HG02852 (cell line): ENCODE results near the gene RASA1.
A peak's percentile ranks its signal among the peaks of the same experiment; 100 is the strongest.
"Not testable (repeated sequence)": the region's sequence is repeated elsewhere in the genome, so short reads cannot be mapped to it uniquely, and the experiment has no call there.

ENCODE experiments used
- ATAC-seq: cut with Tn5 transposase; IDR thresholded peaks from one replicate; pipeline ENCODE4 v1.9.1; 2021; ENCODE audit warnings: mild to moderate bottlenecking, moderate library complexity; ENCODE audit not compliant: unreplicated experiment

The RASA1 gene

GRCh38 chr5:87278590-87279100 is 11.0 kb downstream of the RASA1 start:
- no peak for ATAC-seq

- ATAC-seq = no peak
Measured at GRCh38 chr5:87282269-87282668, 14.6 kb downstream of the RASA1 start.

- not testable (repeated sequence) for ATAC-seq
Measured at GRCh38 chr5:87287266-87287665, 19.6 kb downstream of the RASA1 start.

- no peak for ATAC-seq
Measured at GRCh38 chr5:87298692-87299362, 31.1 kb downstream of the RASA1 start.

- ATAC-seq = no peak
Measured at GRCh38 chr5:87300176-87300575, 32.5 kb downstream of the RASA1 start.

GRCh38 chr5:87300744-87301143 is 33.1 kb downstream of the RASA1 start:
- no peak for ATAC-seq

- no peak for ATAC-seq
Measured at GRCh38 chr5:87302061-87302460, 34.4 kb downstream of the RASA1 start.

GRCh38 chr5:87303324-87303723 is 35.6 kb downstream of the RASA1 start:
- no peak for ATAC-seq

- not testable (repeated sequence) for ATAC-seq
Measured at GRCh38 chr5:87306090-87306489, 38.4 kb downstream of the RASA1 start.

GRCh38 chr5:87307796-87308423 is 40.2 kb downstream of the RASA1 start:
- ATAC-seq = peak; percentile 87

- ATAC-seq = no peak
Measured at GRCh38 chr5:87311405-87312279, 44.0 kb downstream of the RASA1 start.

GRCh38 chr5:87313216-87313615 is 45.5 kb downstream of the RASA1 start:
- no peak for ATAC-seq

- no peak for ATAC-seq
Measured at GRCh38 chr5:87319469-87319868, 51.8 kb downstream of the RASA1 start.

GRCh38 chr5:87321605-87322004 is 53.9 kb downstream of the RASA1 start:
- no peak for ATAC-seq

- ATAC-seq = no peak
Measured at GRCh38 chr5:87322381-87322780, 54.7 kb downstream of the RASA1 start.

- ATAC-seq = no peak
Measured at GRCh38 chr5:87327998-87328397, 60.3 kb downstream of the RASA1 start.

GRCh38 chr5:87329114-87329513 is 61.4 kb downstream of the RASA1 start:
- ATAC-seq = no peak

GRCh38 chr5:87339986-87340385 is 72.3 kb downstream of the RASA1 start:
- ATAC-seq = no peak

- peak; percentile 100 for ATAC-seq
Measured at GRCh38 chr5:87340716-87341115, 73.0 kb downstream of the RASA1 start.

GRCh38 chr5:87347272-87347671 is 79.6 kb downstream of the RASA1 start:
- ATAC-seq = no peak

GRCh38 chr5:87347841-87348240 is 80.2 kb downstream of the RASA1 start:
- ATAC-seq = no peak

GRCh38 chr5:87354496-87354895 is 86.8 kb downstream of the RASA1 start:
- peak; percentile 60 for ATAC-seq
